Measurements from ENCODE around the gene FANCG. TPM values are rescaled to one million over a fixed set of nuclear protein-coding genes. Genes with fewer than 3 reads are reported as not detected.

FANCG gene
- 64.7 and 68.7 TPM in 2 replicates for total RNA-seq
- long read RNA-seq, transcript FANCG-201 (14 exons, 2,631 nt), result major isoform, 70 of 149 reads
- long read RNA-seq, partial matches to known transcripts, result 8 of 149 reads
- long read RNA-seq, other reads (novel, unspliced or antisense), result 70 of 149 reads

- Mint-ChIP-seq H3K36me3 (ENCODE audit: insufficient read depth) (peaks cover 5% of the 10 kb centered on the region), H3K9me3 (ENCODE audit: low read depth) (no peaks in the 10 kb centered on the region), H3K4me3 (ENCODE audit: low read depth) (peak within 1 kb of the TSS; percentile 84), H3K27ac (peak within 1 kb of the TSS; percentile 93), H3K27me3 (no peaks in the 10 kb centered on the region), H3K4me1 (ENCODE audit: low read depth) (peaks cover 16% of the 10 kb centered on the region)
- no peak for TF ChIP-seq CTCF (IDR thresholded peaks at IDR 0.05; ENCODE audit: unreplicated experiment)
- peak; percentile 71 for DNase-seq (ENCODE audit: low spot score, unreplicated experiment)
Measured at GRCh38 chr9:35079426-35080341, at the start of gene FANCG. FANCG (minus strand) TSS chr9:35079942; CDS start chr9:35079524, 418 bp downstream.

DNA sequence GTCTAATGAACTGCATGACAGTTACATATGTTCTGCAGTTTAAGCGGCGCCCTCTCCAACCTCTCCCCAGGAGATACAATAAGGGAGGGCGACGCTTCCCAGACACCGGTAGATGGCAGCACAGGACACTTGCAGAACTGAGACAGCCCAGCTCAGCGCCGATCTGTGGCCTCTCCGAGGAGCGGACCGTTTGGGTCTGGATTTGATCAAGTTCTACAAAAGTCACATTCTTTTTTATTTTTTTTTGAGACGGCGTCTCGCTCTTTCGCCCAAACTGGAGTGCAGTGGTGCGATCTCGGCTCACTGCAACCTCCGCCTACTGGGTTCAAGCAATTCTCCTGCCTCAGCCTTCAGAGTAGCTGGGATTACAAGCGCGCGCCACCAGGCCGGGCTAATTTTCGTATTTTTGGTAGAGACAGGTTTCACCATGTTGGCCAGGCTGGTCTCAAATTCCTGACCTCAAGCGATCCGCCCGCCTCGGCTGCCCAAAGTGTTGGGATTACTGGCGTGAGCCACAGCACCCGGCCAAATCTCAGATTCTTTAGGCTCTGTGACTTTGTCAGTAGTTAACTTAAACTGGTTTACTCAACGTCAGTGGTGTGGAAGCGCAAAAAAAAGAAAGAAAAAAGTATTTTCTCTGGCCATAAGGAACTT, 37.3 kb upstream of the FANCG start:
- Mint-ChIP-seq H3K9me3 (ENCODE audit: low read depth) (no peaks in the 10 kb centered on the region), H3K27me3 (no peaks in the 10 kb centered on the region), H3K4me1 (ENCODE audit: low read depth) (peaks cover 31% of the 10 kb centered on the region), H3K36me3 (ENCODE audit: insufficient read depth) (no peaks in the 10 kb centered on the region), H3K27ac (peak overlapping the region; percentile 96), H3K4me3 (ENCODE audit: low read depth) (peak overlapping the region; percentile 89)
- DNase-seq (ENCODE audit: low spot score, unreplicated experiment), result peak; percentile 78
- TF ChIP-seq CTCF (IDR thresholded peaks at IDR 0.05; ENCODE audit: unreplicated experiment), result peak; percentile 93

DNA sequence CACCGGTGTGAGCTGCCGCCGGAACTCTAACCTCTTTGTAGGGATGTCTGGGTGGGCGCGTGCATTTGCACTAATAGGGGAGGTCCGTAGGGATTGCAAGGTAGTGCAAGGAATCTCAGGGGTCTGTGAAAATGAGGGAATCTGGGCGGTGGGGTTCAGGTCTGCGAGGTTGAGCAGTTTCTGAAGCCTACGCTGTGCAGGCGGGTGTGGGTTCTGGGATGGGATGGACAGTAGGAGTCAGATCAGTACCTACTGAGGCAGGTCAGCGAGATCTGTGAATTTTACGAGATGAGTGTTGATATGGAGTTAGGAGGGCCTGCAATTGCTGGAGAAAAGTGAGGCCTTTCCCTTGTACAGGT, 36.8 kb upstream of the FANCG start:
- H3K27me3 Mint-ChIP-seq, result no peaks in the 10 kb centered on the region
- H3K9me3 Mint-ChIP-seq (ENCODE audit: low read depth), result no peaks in the 10 kb centered on the region
- peaks cover 35% of the 10 kb centered on the region for H3K4me1 Mint-ChIP-seq (ENCODE audit: low read depth)
- peak overlapping the region; percentile 96 for H3K27ac Mint-ChIP-seq
- no peak for DNase-seq (ENCODE audit: low spot score, unreplicated experiment)
- no peaks in the 10 kb centered on the region for H3K36me3 Mint-ChIP-seq (ENCODE audit: insufficient read depth)
- H3K4me3 Mint-ChIP-seq (ENCODE audit: low read depth), result peak overlapping the region; percentile 89
- TF ChIP-seq CTCF (IDR thresholded peaks at IDR 0.05; ENCODE audit: unreplicated experiment), result no peak

- DNase-seq (ENCODE audit: low spot score, unreplicated experiment), result peak; percentile 97
- H3K4me3 Mint-ChIP-seq (ENCODE audit: low read depth), result peak within 1 kb of the TSS; percentile 89
- no peaks in the 10 kb centered on the region for H3K9me3 Mint-ChIP-seq (ENCODE audit: low read depth)
- peaks cover 36% of the 10 kb centered on the region for H3K4me1 Mint-ChIP-seq (ENCODE audit: low read depth)
- H3K36me3 Mint-ChIP-seq (ENCODE audit: insufficient read depth), result no peaks in the 10 kb centered on the region
- no peak for TF ChIP-seq CTCF (IDR thresholded peaks at IDR 0.05; ENCODE audit: unreplicated experiment)
- peak within 1 kb of the TSS; percentile 96 for H3K27ac Mint-ChIP-seq
- H3K27me3 Mint-ChIP-seq, result no peaks in the 10 kb centered on the region
Measured at GRCh38 chr9:35115680-35116538, 36.2 kb upstream of the FANCG start, which contains the start of gene ATOSB. ATOSB (minus strand) TSS chr9:35115862; CDS start chr9:35108274, 7,588 bp downstream.

Measured in progenitor cell of endocrine pancreas (in vitro differentiated cells).